Suprapubic skin (tissue), 4 donors: ENCODE results near the gene PNPLA3. TPM values are rescaled to one million over a fixed set of nuclear protein-coding genes. Genes with fewer than 3 reads are reported as not detected.

ENCODE experiments used
- DNase-seq, 2 donors: peaks; one replicate each; pipeline ENCODE4 v3.0.0-alpha.2; 2019; ENCODE audit warnings: low spot score in 2 of 2
- H3K27ac ChIP-seq: fragments of 200-600 bp; sonication (generic); one replicate; pipeline ENCODE4 v1.5.1; 2019
- H3K27me3 ChIP-seq: fragments of 200-600 bp; sonication (generic); one replicate; pipeline ENCODE4 v1.5.1; 2019
- H3K36me3 ChIP-seq: fragments of 200-600 bp; sonication (generic); one replicate; pipeline ENCODE4 v1.5.1; 2019
- H3K4me1 ChIP-seq: fragments of 200-600 bp; sonication (generic); one replicate; pipeline ENCODE4 v1.5.1; 2019
- H3K4me3 ChIP-seq: fragments of 200-600 bp; sonication (generic); one replicate; pipeline ENCODE4 v1.5.1; 2019; ENCODE audit warnings: mild to moderate bottlenecking
- H3K9me3 ChIP-seq: fragments of 200-600 bp; sonication (generic); one replicate; pipeline ENCODE4 v1.5.1; 2019
- CTCF ChIP-seq, 2 donors: fragments of 200-600 bp in 1 of 2; fragments of 450-650 bp in 1 of 2; sonication (generic) in 1 of 2; IDR thresholded peaks; one replicate each; pipeline ENCODE4 v1.5.1; 2016 to 2019; ENCODE audit warnings: antibody characterized with exemption in 2 of 2, mild to moderate bottlenecking in 1 of 2, moderate library complexity in 1 of 2
- EP300 ChIP-seq: sonication (generic); formaldehyde crosslinking; IDR thresholded peaks from one replicate; pipeline ENCODE4 v1.6.1; 2017; ENCODE audit warnings: antibody characterized with exemption
- POLR2A ChIP-seq, 2 donors: fragments of 450-650 bp; IDR thresholded peaks; one replicate each; pipeline ENCODE4 v1.6.1; 2017; ENCODE audit warnings: antibody characterized with exemption in 2 of 2, mild to moderate bottlenecking in 2 of 2, moderate library complexity in 2 of 2
- POLR2AphosphoS5 ChIP-seq, 3 donors: sonication (generic); formaldehyde crosslinking; IDR thresholded peaks; one replicate each; pipeline ENCODE4 v1.6.1; 2017; ENCODE audit warnings: antibody characterized with exemption in 3 of 3
- WGBS: methylation state at CpG from one replicate; pipeline ENCODE4 v1.1.5; 2018; 5-methylcytosine and 5-hydroxymethylcytosine counted together
- total RNA-seq, 4 donors: library from RNA; depleted of rRNA; stranded (reverse); fragments of >200 nt; gene quantifications; one replicate each; pipeline ENCODE4 v1.1.0, GENCODE V29; 2016

PNPLA3 gene
- total RNA-seq, 4 donors from 2014 or later, result 7.0 to 23.7 (median 11.6) TPM

GRCh38 chr22:43980579-43980978 is 57.0 kb downstream of the PNPLA3 start:
- Histone ChIP-seq H3K27ac (no peak overlapping the region), H3K9me3 (no peaks in the 10 kb centered on the region), H3K4me3 (no peak overlapping the region), H3K27me3 (no peaks in the 10 kb centered on the region), H3K36me3 (peaks cover 93% of the 10 kb centered on the region), H3K4me1 (no peaks in the 10 kb centered on the region)
- peak in 1 of 2 donors; percentile 28 for DNase-seq
- WGBS, result 100% methylated on average over 4 of the region's 7 CpGs
- TF ChIP-seq POLR2A (IDR thresholded peaks at IDR 0.05) (no peak), POLR2AphosphoS5 (IDR thresholded peaks at IDR 0.05) (no peak), CTCF (IDR thresholded peaks at IDR 0.05) (no peak), EP300 (no peak)

- Histone ChIP-seq H3K36me3 (peaks cover 90% of the 10 kb centered on the region), H3K4me3 (no peak overlapping the region), H3K9me3 (no peaks in the 10 kb centered on the region), H3K27ac (no peak overlapping the region), H3K4me1 (no peaks in the 10 kb centered on the region), H3K27me3 (no peaks in the 10 kb centered on the region)
- TF ChIP-seq POLR2A (IDR thresholded peaks at IDR 0.05), result no peak
- TF ChIP-seq POLR2AphosphoS5 (IDR thresholded peaks at IDR 0.05), result no peak
- TF ChIP-seq CTCF (IDR thresholded peaks at IDR 0.05), result no peak
- TF ChIP-seq EP300, result no peak
- WGBS, result 96% methylated on average over 17 of the region's 17 CpGs
- peak in 1 of 2 donors; percentile 19 for DNase-seq
Measured at GRCh38 chr22:43980996-43981395, 57.4 kb downstream of the PNPLA3 start.

GRCh38 chr22:43983808-43984207 is 60.2 kb downstream of the PNPLA3 start:
- Histone ChIP-seq H3K36me3 (peaks cover 86% of the 10 kb centered on the region), H3K4me3 (no peak overlapping the region), H3K27ac (no peak overlapping the region), H3K9me3 (no peaks in the 10 kb centered on the region), H3K27me3 (no peaks in the 10 kb centered on the region), H3K4me1 (no peaks in the 10 kb centered on the region)
- TF ChIP-seq POLR2A (IDR thresholded peaks at IDR 0.05) (no peak), CTCF (IDR thresholded peaks at IDR 0.05) (no peak), EP300 (no peak), POLR2AphosphoS5 (IDR thresholded peaks at IDR 0.05) (no peak)
- DNase-seq, result peak in 1 of 2 donors; percentile 30
- 96% methylated on average over 16 of the region's 16 CpGs for WGBS

GRCh38 chr22:43985532-43985931 is 61.9 kb downstream of the PNPLA3 start:
- no peaks in the 10 kb centered on the region for H3K27me3 ChIP-seq
- H3K9me3 ChIP-seq, result no peaks in the 10 kb centered on the region
- H3K4me1 ChIP-seq, result no peaks in the 10 kb centered on the region
- H3K4me3 ChIP-seq, result no peak overlapping the region
- no peak overlapping the region for H3K27ac ChIP-seq
- peaks cover 86% of the 10 kb centered on the region for H3K36me3 ChIP-seq
- peak in 1 of 2 donors; percentile 17 for DNase-seq
- no peak for TF ChIP-seq CTCF (IDR thresholded peaks at IDR 0.05)
- TF ChIP-seq POLR2AphosphoS5 (IDR thresholded peaks at IDR 0.05), result no peak
- no peak for TF ChIP-seq POLR2A (IDR thresholded peaks at IDR 0.05)
- TF ChIP-seq EP300, result no peak
- 86% methylated on average over 12 of the region's 12 CpGs for WGBS

- DNase-seq, result no peak
- H3K27me3 ChIP-seq, result no peaks in the 10 kb centered on the region
- no peak overlapping the region for H3K4me3 ChIP-seq
- no peaks in the 10 kb centered on the region for H3K9me3 ChIP-seq
- H3K27ac ChIP-seq, result no peak overlapping the region
- no peak for TF ChIP-seq POLR2A (IDR thresholded peaks at IDR 0.05)
- TF ChIP-seq EP300, result no peak
- no peak for TF ChIP-seq POLR2AphosphoS5 (IDR thresholded peaks at IDR 0.05)
- no peak for TF ChIP-seq CTCF (IDR thresholded peaks at IDR 0.05)
- H3K36me3 ChIP-seq, result peaks cover 82% of the 10 kb centered on the region
- H3K4me1 ChIP-seq, result peaks cover 4% of the 10 kb centered on the region
- WGBS, result 79% methylated on average over 8 of the region's 8 CpGs
Measured at GRCh38 chr22:43988116-43988820, 64.7 kb downstream of the PNPLA3 start.
